SK-N-SH treated with all-trans-retinoic acid at 6 μM for 48 hours (cell line): ENCODE measurements around the gene RERE.
"Not testable (repeated sequence)": the region's sequence is repeated elsewhere in the genome, so short reads cannot be mapped to it uniquely, and the experiment has no call there.

Experiments used
- ESRRG ChIP-seq: fragments of 250-450 bp; sonication (Bioruptor Pico); IDR thresholded peaks from 2 replicates; pipeline ENCODE4 v1.6.1; 2021; ENCODE audit warnings: mild to moderate bottlenecking
- TOX ChIP-seq: fragments of 250-450 bp; sonication (Bioruptor Pico); IDR thresholded peaks from 2 replicates; pipeline ENCODE4 v1.8.0; 2021; ENCODE audit warnings: mild to moderate bottlenecking, moderate library complexity, borderline replicate concordance

DNA sequence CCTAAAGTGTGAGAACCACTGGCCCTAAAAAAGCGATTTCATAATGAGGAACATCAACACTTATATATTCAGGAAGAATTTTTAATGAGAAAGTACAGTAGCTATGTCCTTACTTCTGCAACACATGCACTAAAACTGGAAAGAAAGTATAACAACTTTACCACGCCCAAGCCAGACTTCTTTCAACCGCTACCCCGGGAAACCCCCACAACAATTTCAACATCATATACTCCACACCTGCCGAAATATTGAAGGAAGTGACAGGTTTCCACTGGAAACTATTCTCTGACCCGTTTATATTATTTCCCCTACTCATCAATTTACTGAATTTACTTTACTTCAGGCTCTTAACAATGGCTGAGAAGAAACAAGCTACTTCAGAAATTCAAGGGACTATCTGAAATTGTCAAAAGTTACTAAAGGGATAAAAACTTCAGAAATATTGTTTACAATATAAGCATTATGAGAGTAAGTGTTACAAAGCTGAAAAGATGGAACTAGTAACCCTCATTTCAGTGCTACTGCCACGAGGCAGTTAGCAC lies 193.7 kb downstream of the RERE start:
- TF ChIP-seq ESRRG, TOX (CRISPR knock-in tag): not testable (repeated sequence)
